Activated gamma-delta T cell treated with Interleukin-2 at 50 U/mL for 16 hours (primary cell): ENCODE results near the gene KLHDC8A.
"Not testable (repeated sequence)": the region's sequence is repeated elsewhere in the genome, so short reads cannot be mapped to it uniquely, and the experiment has no call there.

ENCODE experiments used
- DNase-seq: peaks from one replicate; pipeline ENCODE4 v3.0.0-alpha.2; 2020

Gene KLHDC8A

DNA sequence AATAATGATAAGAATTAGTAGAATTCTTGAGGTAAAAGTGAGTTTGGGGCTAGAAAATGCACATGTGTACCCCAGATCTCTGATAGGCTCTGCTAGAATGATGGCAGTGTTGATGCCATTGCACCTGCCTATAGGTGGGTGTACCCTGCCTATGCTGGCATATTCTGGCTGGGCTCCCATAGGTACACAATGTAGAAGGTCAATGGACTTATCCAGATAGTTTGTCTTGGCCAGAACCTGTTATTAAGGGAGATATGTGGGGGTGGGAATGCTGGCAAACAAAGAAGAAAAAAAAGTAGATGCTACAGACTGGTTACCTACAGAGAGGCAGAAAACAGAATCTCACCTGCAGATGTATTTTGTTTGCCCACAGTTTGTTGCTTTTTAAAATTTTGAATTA lies 14.1 kb upstream of the KLHDC8A start:
- no peak for DNase-seq

DNA sequence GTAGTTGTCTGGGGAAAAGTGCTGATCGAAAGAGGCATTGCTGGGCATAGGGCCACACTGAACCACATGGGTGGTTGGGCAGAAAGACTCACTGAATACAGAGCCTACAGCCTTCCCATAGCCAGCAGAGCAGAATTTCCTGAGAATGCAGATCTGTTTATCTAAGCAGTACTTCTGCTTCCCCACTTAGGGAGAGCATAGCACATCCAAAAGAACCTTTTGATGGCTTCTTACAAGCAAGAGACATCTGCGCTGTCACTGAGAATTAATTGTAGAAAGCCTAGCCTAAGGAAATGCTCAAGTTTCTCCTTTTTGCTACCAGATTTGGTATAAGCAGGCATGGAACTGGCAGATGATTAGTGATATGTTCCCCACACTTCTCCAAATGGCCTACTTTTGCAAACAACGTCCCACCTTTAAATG lies 13.0 kb upstream of the KLHDC8A start:
- no peak for DNase-seq

DNA sequence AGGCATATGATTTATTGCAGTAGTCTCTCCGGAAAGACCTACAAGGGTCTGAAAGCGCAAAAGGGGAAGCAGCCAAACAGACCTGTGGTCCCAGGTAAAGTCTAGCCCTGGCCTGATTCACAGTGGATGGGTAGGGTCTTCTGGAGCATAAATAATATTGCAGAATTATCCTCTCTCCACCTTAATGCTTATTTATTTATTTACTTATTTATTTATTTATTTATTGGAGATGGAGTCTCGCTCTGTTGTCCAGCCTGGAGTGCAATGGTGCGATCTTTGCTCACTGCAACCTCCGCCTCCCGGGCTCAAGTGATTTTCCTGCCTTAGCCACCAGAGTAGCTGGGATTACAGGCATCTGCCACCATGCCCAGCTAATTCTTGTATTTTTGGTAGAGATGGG lies 11.8 kb upstream of the KLHDC8A start:
- DNase-seq = no peak

DNA sequence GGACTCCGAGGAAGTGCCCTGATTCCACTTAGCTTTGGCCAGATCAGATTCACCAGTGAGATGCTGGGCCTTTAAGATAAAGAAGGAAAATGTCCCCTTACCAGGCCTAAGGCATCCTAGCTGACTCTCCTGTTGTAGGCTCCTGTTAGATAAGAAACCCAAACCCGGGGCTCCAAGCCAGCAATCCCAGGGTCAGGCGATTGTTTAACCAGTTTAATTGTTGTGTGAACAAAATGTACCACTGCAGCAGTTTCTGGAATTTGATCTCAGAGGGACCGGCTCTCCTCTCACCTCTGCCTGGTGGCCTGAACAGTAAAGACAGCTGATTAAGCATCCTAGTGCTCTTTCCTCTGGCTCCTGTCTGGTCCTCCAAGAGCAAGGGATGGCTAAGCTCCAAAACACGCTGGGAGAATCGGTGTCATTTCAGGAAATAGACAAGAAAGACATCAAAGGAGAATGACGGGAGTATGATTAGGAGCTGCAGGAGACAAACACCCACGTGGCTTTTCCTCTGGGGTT lies 9.3 kb upstream of the KLHDC8A start:
- no peak for DNase-seq

DNA sequence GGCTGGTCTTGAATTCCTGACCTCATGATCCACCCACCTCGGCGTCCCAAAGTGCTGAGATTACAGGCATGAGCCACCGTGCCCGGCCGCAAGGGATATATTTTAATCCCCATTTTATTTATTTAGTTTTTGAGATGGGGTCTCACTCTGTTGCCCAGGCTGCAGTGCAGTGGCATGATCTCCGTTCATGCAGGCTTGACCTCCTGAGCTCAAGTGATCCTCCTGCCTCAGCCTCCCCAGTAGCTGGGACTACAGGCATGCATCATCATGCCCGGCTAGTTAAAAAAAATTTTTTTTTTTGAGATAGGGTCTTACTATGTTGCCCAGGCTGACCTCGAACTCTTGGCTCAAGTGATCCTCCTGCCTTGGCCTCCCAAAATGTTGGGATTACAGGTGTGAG lies 8.4 kb upstream of the KLHDC8A start:
- not testable (repeated sequence) for DNase-seq

DNA sequence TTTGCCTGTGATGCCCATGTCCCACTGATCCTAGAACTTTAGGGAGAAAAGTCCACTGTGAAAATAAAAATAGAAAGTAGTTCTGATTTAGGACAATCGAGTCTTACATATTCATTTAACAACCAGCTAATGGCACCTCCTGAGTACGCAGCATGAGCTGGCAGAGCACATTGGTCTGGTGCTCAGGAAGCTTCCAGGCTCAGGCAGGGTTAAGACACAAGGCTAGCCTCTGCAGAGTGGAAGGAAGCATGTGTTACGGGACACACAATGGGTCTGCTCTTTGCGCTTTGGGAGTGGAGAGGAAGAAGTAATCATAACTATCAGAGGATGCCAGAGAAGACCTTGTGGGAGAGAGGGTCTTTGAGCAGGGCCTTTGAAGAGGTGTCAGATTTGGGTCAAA lies 4.2 kb upstream of the KLHDC8A start:
- no peak for DNase-seq

DNA sequence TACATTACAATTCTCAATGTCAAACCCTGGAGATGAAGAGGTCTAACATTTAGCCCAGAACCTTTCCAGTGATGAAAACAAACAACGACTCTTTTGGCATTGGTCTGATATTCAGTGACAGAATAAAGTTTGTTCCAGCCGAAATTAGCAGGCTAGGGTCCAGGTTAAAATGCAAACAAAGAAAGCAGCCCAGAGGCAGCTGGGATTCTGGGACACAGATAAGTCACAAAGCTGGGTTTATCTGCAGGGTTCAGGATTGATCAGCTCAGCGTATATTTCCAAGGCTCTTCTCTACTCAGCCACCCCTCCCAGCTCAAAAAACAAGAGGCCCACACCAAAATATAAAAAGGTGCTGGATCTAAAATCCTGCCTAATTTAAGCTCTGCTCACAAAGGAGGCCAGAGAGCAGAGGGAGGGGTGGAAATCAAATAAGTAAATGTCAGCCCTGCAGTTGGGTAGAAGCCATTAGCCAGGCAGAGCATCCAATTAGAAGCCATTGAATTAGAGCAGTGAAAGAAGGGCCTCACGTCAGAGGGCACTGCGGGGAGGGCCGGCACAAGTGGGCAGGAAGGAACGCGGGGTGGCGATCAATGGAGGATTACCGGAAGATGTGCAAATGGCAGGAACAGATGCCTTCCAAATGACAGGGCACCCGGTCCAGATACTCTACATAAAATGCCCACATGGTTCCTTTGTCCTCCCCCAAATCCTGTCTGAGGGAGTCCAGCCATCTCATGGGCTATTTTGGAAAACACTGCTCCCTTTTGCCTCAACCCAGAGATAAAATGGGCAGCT lies 3.2 kb upstream of the KLHDC8A start:
- no peak for DNase-seq

DNA sequence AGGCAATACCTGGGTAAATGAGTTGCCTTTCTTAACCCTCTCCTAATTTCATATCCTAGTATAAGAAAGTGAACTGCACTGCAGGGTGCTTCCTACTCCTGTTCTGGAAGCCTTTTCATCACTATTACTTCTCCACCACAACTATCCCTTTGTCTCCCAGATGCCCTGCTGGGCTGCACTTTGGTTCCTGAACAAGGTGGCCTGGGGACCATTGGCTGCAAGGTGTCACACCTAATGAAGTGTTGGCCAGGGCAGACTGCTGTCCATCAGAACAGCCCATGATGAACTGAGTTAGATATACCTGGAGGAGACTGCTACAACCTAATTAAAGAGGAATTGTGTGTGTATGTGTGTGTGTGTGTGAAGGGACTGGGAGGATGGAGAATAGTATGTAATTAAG lies 1.9 kb upstream of the KLHDC8A start:
- no peak for DNase-seq

DNA sequence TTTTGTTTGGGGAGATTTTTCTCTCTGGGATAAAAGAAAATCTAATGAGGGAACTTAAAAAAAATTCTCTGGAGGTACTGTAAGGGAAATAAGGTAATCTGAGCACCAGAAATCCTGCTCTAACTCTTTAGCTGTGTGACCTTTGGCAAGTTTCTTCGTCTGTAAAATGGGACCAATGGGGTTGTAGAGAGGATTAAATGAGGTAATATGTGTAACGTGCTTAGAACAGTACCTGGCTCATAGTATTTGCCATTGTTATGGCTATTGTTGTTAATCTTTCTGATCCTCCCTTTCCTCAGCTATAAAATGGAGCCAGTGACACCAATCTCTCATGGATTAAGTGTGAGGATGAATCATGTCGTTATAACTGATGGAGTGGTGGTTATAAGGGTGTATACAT lies 845 bp upstream of the KLHDC8A start:
- no peak for DNase-seq

DNA sequence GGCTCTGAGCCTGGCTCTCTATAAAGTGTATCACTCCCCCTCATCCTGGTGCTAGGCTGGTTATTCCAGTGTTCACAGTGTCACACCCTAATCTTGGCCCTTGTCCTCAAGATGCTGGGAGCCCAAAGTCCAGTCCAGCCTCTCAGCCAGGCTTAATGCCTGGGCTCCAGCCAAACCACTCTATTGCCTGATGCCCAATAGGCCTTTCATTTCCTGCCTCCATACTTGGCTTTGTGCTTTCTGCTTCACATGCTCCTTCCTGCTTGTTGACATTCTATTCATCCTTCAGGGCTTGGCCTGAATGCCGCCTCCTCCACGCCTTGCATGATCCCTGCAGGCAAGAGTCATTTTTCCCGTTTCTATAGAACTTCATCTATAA lies 1.7 kb downstream of the KLHDC8A start:
- DNase-seq = no peak

DNA sequence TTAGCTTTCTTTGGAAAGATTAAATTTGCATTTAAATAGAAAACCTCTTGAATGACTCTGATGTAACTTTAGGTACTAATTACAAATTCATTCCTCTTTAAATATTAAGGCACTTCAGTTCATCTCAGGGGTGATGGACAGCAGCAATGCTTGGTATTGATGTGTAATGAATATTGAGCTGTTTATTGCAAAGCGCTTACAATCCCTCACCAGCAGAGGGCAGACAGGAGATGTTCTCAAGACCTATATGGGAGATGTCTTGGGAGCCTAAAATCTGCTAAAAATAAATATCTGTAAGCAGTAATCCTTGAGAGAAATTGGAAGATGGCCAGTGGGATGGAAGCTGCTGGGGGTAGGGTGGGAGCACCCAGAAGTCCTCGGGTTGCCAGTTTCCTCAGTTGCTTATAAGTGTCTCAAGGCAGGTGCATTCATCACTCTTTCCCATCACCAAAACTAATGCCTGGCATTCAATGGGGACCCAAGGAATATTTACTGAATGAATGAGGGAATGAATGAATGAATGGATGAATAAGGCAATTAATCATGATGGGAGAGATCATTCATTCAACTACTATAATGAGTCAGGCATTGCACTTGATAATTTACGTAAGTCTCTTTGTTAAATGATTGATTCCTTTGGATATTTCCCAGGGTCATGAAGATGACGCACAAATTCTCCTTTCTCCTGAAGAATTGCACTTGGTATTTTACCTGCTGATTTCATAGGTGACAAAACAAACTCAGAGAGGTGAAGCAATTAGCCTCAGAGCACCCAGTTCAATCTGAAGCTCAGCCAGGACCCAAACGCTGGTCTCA lies 2.3 kb downstream of the KLHDC8A start:
- DNase-seq = peak; percentile 64

DNA sequence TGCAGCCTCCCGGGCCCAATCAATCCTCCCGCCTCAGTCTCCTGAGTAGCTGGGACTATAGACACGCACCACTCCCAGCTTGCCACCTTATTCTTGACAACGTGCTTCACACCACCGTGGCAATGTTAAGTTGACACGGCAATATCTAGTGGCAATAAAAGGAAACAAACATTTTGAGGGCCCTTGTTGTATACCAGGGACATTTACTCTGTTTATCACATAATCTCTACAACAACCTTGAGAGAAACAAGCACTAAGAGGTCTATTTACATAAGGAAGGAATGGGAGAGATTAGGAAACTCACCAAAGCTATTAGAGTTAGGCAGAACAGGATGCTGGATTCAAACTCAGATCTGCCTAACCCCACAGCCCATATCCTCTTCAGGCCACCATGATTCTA lies 3.1 kb downstream of the KLHDC8A start:
- DNase-seq = no peak

DNA sequence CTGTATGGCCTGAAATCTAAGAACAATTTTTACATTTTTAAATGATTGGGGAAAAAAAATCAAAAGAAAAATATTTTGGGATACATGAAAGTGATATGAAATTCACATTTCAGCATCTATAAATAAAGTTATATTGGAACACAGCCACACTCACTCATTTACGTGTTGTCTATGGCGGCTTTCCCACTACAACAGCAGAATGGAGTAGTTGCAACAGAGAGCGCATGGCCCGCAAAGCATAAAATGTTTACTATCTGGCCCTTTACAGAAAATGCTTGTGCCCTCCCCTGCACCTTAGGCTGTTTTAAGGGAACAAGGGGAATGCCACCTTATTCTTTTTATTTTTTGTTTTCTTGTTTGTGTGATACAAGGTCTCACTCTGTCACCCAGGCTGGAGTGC lies 3.5 kb downstream of the KLHDC8A start:
- no peak for DNase-seq

DNA sequence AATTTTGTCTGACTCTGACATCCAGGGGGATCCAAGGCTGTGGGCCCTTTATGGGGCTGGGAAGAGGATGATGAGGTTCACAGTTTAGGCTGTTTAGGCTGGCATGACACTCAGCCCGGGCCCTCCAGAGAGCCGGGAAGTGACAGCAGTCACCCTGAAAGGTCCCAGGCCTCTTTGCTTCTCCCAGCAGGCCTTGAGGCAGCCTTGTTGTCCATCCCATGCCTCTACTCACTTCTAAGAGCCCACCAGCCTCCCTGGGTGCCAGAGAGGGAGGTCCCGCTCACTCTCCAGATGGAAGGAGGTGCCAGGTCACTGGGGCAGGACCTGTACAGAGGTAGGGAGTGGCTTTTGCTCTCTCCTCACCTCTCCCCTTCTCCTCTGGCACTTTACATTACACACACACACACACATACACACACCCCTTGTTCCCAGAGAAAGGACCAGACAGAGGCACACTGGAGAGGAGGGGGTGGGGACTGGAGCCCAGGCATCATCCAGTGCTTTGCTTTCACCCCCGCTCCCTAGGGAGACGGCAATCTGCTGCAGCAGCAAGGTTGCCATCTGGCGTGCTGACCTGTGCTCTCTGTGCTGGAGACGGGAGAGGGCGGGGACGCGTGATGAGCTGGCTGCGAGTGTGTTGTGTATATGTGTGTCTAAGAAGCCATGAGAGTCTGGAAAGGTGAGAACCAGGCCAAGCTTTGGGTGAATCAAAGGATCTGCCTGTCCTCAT lies 4.6 kb downstream of the KLHDC8A start:
- DNase-seq = no peak

DNA sequence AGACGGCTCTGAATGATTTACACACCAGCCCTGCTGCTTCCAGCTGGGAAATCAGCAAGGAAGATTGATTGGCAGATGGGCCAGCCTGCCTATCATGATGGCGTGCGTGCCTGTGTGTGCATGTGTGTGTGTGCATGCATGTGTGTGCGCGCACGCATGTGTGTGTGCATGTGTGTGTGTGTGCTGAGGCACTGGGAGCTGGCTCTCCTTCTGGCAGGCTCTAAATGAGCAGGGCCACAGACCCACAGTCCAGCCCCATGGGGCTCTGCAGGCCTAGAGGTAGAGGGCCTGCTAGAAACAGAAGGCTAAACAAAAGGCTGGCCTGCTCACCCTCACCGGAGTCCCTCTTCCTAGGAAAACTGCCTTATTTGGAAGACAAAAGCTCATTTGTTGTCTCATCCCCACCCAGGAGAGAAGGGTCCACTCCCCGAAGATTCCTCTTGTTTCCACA lies 6.0 kb downstream of the KLHDC8A start:
- no peak for DNase-seq

DNA sequence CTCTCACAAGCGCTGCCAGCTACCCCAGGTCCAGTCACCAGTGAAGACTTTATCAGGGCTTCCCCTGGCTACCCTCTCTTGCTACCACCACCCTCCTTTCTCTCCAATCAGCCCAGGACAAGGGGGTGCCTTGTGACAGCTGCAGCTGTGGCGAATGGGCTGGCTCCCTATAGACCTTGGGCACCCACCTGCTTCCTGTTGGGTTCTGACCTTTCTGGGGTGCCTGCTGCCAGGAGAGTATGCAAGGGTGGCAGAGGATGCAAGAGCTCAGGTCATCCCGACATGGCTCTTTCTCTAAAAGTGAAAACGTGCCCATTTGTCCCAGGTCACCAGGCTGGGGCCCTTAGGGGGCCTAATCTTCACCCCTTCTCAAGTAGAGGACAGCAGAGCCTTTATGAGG lies 6.6 kb downstream of the KLHDC8A start:
- no peak for DNase-seq

DNA sequence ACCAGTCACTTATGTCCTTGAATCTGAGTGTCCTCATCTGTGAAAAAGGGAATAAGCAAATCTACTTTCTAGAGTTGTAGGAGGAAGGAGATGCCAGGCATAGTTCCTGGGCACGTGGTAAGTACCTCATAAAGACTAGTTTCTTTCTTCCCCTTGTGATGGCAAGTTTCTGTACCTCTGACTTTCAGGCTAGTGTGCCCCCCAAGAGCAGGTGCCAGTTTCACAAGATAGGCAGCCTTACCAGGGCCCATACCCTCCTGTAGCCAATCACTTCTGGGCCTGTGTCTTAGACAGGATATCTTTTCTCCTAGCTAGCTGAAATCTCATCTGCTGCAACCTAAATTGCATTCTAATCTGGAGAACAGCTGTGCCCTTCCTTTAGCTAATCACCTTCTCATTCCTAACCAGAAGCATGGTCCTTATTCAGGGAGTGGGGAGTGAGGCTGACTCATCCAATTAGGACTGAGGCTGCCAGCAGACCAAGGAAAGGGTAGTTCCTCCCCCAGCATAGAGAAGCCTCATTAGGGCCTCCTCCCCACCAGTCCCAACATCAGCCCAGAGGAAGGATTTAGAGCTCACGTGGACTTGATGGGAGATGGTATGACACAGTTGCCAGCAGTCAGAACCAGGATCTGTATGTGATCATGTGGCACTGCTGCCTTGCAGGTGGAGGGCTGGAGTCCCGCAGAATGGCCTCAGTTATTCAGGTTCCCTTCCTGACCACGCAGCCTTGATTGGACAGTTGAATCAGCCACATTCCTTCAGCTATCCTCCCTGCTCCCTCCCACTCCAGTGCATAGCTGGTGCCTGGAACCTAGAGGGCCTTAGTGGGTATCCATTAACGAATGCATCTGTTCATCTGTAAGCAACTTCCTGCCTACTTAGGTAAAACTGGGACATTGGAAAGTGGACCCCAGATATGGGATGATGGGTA lies 7.9 kb downstream of the KLHDC8A start:
- no peak for DNase-seq

DNA sequence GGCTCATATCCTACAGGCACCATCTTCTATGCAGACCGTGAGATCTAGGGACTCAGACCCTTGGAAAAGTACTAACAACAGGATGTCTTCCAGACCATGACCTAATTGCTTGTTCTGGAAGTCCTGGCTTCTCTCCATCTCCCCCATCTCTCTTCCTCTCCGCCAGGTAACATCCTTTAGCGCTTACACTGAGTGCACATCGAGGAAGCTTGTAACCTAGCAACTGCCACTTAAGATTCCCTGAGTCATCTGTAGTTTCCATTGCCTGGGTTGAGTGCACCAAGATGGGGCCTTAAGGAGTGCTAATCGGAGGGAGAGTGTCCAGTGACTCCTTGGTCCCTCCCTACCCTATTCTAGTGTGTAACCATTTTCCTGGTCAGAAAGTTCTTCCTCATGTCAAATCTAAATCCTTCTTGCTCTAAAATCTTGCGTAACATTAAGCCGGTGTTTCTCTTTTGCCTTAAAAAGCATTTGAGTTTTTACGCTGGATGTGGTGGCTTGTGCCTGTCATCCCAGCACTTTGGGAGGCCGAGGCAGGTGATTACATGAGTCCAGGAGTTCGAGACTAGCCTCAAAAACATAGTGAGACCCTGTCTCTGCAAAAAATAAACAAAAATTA lies 9.7 kb downstream of the KLHDC8A start:
- no peak for DNase-seq

DNA sequence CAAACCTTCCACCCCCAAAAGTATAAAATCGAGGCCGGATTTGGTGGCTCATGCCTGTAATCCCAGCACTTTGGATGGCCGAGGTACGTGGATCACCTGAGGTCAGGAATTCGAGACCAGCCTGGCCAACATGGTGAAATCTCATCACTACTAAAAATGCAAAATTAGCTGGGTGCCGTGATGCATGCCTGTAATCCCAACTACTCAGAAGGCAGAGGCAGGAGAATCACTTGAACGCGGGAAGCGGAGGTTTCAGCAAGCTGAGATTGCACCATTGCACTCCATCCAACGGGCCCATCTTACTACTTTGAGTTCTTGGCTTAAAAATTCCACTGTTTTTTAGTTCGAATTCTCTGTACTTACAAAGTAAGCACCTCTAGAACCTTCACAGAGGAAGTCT lies 11.0 kb downstream of the KLHDC8A start:
- DNase-seq = no peak

DNA sequence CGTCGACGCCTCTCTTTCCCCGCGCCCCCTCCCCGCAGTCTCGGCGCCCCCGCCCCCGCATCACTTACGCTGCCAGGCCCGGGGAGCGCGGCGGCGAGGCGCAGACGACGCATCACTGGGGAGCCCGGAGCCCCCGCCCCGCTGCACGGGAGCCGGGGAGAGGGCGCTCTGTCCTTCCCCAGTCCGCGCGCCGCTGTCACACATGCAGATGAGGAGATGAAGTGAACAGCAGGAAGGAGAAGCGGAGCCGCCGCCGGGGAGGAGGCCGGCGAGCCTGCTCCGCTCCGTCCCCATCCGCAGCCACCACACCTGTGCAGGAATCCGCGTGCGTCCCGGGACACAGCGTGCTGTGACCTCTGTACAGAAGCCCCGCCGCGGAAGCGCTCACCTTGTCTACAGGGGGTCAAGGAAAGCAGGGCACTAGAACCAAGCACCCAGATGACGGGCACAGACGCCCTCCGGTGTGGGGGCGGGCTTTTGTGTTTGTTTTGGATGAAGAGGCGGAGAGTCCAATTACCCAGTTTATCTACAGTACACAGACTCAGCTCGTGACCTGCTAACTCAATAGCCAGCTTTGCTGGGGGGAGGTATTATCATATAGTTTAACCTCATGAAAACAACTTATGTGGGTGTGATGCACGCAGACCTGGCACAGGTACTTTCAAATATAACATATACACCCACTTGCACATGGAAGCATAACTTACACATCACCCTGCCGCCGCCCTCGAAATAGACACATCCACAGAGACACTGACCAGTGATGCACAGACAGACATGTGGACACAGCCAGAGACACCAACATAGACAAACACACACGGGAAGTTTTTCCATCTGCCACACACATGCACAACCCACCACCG lies 12.4 kb downstream of the KLHDC8A start:
- peak; percentile 28 for DNase-seq
